OCI-LY3 (cell line): Measurements from ENCODE around the gene MTA1.

Source experiments
- EZH2phosphoT487 ChIP-seq: fragments of 200-600 bp; shearing (Covaris generic); IDR thresholded peaks from 2 replicates; pipeline ENCODE4 v1.6.1; 2018; ENCODE audit warnings: antibody characterized with exemption, mixed run types, low read depth
- TF ChIP-seq, protein P1 (sequence below): fragments of 200-600, 300-600 bp; sonication (generic); IDR thresholded peaks from 2 replicates; pipeline ENCODE4 v1.5.1; 2014; ENCODE audit warnings: antibody characterized with exemption, low read length, low read depth

DNA sequence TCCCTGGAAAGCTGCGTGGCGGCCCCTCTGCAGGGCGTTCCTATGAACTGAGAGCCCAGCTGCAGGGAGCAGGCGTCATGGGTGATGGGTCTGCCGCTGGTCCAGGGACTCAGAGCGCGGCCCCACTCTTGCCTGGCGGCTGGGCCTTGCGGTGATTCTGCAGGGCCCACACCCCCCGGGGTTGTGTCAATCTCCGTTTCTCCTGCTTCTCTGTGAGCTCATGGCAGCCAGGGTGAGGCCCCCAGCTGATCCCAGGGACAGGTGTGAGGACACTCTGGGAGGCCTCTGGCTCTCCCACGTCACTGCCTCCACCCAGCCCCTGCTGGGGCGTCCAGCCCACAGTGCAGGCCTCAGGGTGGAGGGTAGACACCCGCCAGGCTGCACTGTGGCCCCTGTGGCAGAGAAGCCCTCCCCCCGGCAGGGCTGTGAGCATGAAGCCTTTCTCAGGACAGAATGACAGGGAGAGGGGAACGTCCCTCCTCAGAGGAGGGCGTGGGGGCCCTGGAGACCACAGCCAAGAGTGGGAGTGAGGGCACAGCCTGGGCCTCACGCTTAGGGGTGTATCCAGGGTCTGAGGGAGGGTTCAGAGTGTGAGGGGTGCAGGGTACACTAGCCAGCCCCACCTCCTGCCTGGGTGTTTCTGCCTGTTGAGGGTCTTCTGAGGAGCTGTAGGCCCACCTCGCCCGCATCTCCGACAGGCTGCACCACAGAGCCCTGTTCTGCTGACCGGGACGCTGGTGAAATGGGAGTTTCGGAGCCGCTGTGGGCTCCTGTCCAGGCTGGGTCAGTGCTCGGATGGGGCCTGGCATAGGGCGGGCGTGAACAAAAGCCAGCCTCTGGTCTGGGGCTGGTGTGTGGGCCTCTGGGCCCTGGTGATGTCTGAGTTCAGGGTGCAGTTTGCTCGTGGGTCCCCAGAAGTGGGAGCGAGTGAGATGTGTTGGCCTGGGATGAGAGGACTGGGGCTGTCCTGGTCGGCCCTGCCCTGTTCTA, 28.3 kb downstream of the MTA1 start:
- TF ChIP-seq, protein P1, sequence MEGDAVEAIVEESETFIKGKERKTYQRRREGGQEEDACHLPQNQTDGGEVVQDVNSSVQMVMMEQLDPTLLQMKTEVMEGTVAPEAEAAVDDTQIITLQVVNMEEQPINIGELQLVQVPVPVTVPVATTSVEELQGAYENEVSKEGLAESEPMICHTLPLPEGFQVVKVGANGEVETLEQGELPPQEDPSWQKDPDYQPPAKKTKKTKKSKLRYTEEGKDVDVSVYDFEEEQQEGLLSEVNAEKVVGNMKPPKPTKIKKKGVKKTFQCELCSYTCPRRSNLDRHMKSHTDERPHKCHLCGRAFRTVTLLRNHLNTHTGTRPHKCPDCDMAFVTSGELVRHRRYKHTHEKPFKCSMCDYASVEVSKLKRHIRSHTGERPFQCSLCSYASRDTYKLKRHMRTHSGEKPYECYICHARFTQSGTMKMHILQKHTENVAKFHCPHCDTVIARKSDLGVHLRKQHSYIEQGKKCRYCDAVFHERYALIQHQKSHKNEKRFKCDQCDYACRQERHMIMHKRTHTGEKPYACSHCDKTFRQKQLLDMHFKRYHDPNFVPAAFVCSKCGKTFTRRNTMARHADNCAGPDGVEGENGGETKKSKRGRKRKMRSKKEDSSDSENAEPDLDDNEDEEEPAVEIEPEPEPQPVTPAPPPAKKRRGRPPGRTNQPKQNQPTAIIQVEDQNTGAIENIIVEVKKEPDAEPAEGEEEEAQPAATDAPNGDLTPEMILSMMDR = no peak
- TF ChIP-seq EZH2phosphoT487 = no peak
